H4 (cell line): ENCODE measurements around the gene POU2F3. TPM values are rescaled to one million over a fixed set of nuclear protein-coding genes. Genes with fewer than 3 reads are reported as not detected.

Experiments used
- DNase-seq: peaks from one replicate; pipeline ENCODE4 v3.0.0-alpha.2; 2015; ENCODE audit warnings: low spot score
- total RNA-seq: library from RNA; depleted of rRNA; stranded (reverse); fragments of >200 nt; shearing (Covaris generic); gene quantifications from 2 replicates; pipeline ENCODE4 v1.2.3, GENCODE V29; 2014; rRNA removed

Gene POU2F3
- total RNA-seq, 1 experiment from 2014 or later, result 0.10 TPM

DNA sequence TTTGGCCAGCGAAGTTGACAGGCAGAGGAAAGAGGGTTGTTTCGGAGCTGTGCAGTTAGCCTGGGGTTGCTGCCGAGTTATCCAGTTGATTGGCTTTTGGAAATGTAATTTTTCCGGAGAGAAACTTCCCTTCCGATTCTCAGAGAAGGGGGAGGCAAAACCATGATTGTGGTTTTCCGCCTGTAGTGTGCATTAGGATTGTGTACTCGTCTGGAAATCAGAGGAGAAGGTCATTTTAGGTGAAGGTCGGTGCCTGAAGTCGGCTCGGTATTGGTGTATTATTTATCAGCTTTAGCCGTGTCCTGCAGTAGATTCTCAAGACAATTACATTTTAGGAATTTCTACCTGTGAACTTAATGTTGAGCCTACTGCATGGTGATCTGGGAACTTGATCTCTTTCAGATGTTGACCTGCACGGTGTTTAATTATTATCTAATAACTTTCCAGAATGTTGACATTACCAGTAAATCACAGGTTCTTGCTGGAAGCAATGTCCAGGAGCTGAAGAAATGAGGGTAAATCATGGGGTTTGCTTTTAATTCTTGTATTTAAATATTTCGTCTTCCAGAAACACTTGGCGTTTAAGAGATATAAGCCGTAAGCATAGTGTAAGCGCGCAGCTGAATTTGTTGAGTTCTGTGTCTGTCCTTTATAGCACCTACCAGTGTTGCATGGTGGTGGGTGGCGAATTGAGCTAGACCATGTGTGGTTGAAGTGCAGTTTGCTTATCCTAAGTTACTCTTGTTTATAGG, 97.6 kb downstream of the POU2F3 start:
- DNase-seq, result no peak

GRCh38 chr11:120338107-120338933, 98.4 kb downstream of the POU2F3 start:
- no peak for DNase-seq

DNA sequence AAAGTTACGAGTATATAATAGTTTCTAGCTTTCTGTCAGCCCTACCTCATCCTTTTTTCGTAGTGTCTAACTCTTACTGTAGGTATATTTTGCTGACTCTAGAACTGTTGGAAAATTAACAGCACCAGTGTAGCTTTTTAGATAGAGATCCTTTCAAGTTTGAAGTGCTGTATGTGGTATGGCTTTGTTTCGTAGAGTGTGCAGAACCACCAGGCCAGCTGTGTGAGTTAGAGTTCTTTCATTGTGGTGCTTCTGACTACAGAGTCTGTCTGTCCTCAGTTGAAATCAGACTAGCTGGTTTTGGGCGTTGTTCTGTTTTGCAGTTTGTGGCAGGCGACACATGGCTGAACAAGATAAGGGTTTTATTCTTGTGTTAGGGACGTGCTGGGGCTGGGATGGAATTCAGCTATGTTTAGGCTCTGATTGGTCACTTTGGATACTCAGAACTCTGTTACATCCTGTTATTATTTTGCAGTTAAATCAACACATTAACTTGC, 99.5 kb downstream of the POU2F3 start:
- peak; percentile 65 for DNase-seq

DNA sequence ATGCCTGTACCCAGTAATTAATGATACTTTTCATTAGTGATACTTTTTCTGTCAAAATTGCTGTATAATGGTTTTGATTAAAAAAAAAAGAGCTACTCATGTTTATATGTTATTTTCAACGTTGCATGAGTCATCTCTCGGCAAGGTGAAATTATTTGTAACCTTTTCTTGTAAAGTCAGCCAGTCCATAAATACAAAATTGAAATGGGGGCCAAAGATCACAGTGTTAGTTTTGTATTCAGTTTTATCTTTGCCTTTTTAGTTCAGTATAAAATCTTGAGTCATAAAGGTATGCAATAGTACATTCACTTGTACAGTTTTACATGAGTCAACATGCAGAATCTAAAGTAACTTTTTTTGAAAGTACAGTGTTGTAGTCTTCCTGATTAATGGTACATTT, 100.6 kb downstream of the POU2F3 start:
- DNase-seq, result no peak

GRCh38 chr11:120342226-120342625, 102.3 kb downstream of the POU2F3 start:
- no peak for DNase-seq

GRCh38 chr11:120342678-120343077, 102.7 kb downstream of the POU2F3 start:
- DNase-seq, result no peak

GRCh38 chr11:120343429-120343828, 103.5 kb downstream of the POU2F3 start:
- no peak for DNase-seq

DNA sequence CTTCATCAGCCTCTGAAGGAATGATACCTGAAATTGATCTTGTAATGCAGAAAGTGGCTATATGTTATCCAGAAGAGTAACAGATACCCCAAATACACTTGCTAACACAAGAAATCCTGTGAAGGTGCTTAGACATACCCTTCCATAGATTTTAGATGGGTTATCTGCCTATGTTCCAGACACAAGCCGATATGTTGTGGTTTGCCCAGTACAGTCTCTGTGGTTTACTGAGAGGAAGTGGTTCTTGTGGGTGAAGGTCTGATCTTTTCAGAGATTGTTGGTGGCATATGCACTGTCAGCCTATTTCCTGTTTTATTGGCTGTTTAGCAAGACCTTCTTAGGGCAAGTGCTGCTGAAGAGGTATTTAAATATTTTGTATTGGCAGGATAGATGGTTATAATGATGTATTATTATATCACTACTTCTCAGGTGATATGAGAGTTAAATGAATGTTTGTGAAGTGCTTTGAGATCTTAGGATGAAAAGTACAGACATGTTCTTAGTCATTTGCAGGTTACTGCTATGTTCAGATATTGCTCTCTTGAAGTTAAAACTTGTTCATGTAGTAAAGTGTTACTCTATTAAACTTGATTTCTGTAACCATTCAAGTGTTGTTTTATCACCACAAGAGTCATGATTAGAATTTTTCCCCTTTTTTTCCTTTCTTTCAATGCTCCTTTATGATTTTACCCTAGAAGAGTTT, 104.5 kb downstream of the POU2F3 start:
- DNase-seq, result peak; percentile 79

- DNase-seq, result no peak
Measured at GRCh38 chr11:120346233-120346632, 106.3 kb downstream of the POU2F3 start.

GRCh38 chr11:120350637-120351036, 110.7 kb downstream of the POU2F3 start:
- no peak for DNase-seq

- no peak for DNase-seq
Measured at GRCh38 chr11:120352405-120352804, 112.5 kb downstream of the POU2F3 start.

DNA sequence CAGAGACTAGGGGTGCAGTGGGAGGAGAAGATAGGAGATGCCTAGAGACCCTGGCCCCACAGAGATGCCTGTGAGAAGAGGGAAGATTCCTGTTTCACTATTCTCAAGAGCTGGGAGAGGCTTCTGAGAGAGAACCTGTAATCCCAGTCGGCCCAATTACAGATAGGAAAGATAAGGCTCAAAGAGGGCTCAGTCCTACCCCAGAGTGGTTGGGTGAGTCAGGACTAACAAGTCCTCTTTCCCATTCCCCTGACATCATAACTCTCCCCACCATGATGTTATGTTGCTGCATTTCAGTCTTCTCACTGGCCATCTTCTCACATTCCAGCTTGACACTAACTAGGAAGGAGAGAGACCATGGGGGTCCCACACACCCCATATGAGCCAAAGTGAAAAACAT, 114.1 kb downstream of the POU2F3 start:
- DNase-seq, result no peak

DNA sequence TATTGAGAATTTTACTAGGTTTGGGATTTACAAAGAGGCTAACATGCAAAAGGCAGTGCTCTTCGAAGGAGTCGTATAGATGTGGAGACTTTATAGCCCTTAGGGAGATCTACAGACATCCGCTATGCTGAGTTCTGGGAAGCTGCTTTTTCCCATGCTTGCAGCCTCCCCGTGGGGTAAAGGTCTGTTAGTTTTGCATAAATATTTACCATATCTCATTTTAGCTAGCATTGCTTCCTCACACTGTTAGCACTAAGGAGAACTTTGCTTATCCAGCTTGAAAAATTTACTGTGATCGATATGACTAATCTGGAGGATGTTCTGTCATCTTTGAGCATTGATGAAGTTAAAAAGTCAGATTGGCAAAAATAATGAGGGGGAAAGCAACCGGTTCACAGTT, 114.8 kb downstream of the POU2F3 start:
- no peak for DNase-seq

DNA sequence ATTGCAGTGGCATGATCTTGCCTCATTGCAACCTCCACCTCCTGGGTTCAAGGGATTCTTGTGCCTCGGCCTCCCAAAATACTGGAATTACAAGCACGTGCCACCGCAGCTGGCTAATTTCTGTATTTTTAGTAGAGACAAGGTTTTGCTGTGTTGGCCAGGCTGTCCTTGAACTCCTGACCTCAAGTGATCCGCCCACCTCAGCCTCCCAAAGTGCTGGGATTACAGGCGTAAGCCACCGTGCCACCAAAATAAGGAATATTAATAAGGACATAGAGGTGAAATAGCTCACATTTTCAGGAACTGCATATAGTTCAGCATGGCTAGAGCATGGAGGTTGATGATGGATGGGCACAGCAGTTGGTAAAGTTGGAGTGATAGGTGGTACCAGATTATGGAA, 117.7 kb downstream of the POU2F3 start:
- DNase-seq, result no peak

DNA sequence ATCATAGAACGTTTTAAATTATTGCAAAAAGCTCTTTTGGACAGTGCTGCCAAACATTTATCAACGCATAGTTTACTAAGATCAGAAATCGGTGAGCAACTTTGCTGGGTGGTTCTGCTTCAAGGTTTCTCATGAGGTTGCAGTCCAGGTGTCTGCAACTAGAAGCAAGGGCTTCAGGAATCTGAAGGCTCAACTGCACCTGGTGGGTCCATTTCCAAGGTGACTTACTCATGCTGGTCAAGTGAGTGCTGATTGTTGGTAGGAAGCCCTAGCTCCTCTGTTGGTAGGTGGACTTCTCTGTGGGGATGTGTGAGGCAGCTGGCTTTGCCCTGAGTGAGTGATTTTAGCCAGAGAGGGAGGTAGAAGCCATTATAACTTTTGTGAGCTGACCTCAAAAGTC, 118.8 kb downstream of the POU2F3 start:
- DNase-seq, result no peak

GRCh38 chr11:120363436-120363835, 123.5 kb downstream of the POU2F3 start:
- DNase-seq, result no peak

- DNase-seq, result no peak
Measured at GRCh38 chr11:120365512-120365911, 125.6 kb downstream of the POU2F3 start.

Other genes starting within 250 kb of the POU2F3 start
- 1.4 and 2.8 TPM in 2 replicates for gene TRIM29, start 102.0 kb upstream of the POU2F3 start, total RNA-seq
- gene OAF, start 29.1 kb upstream of the POU2F3 start, total RNA-seq, result 33.5 and 44.5 TPM in 2 replicates
- 5.4 and 6.3 TPM in 2 replicates for gene TLCD5, start 85.2 kb downstream of the POU2F3 start, total RNA-seq
- 24.1 and 33.9 TPM in 2 replicates for gene ARHGEF12, start 96.3 kb downstream of the POU2F3 start, total RNA-seq